GM23338 (cell line): ENCODE data around the gene CCAR1.
"Not testable (repeated sequence)": the region's sequence is repeated elsewhere in the genome, so short reads cannot be mapped to it uniquely, and the experiment has no call there.

ENCODE experiments used
- CREB1 ChIP-seq: fragments of 250-450 bp; sonication (Bioruptor Pico); IDR thresholded peaks from 2 replicates; pipeline ENCODE4 v1.5.0; 2020; ENCODE audit warnings: low read depth, mild to moderate bottlenecking, moderate library complexity
- EZH2 ChIP-seq: fragments of 200-600 bp; sonication (generic); IDR thresholded peaks from one replicate; pipeline ENCODE4 v1.8.0; 2017; ENCODE audit warnings: antibody characterized with exemption, mild to moderate bottlenecking, low read depth; ENCODE audit not compliant: unreplicated experiment
- POLR2AphosphoS5 ChIP-seq: IDR thresholded peaks from 2 replicates; pipeline ENCODE4 v1.6.1; 2016; ENCODE audit warnings: antibody characterized with exemption, low read depth
- TF ChIP-seq, protein P1 (sequence below), 2 experiments: fragments of 200-600 bp in 1 of 2; sonication (generic) in 1 of 2; conservative IDR thresholded peaks; 2 replicates each; pipeline versions ENCODE4 v1.5.1 to v1.6.1; 2016 to 2017; ENCODE audit warnings: antibody characterized with exemption in 2 of 2, low read depth in 2 of 2, mild to moderate bottlenecking in 2 of 2, moderate library complexity in 1 of 2
- TF ChIP-seq, protein P2 (sequence below): IDR thresholded peaks from one replicate; pipeline ENCODE4 v1.6.1; 2018; ENCODE audit warnings: antibody characterized with exemption; ENCODE audit not compliant: unreplicated experiment

DNA sequence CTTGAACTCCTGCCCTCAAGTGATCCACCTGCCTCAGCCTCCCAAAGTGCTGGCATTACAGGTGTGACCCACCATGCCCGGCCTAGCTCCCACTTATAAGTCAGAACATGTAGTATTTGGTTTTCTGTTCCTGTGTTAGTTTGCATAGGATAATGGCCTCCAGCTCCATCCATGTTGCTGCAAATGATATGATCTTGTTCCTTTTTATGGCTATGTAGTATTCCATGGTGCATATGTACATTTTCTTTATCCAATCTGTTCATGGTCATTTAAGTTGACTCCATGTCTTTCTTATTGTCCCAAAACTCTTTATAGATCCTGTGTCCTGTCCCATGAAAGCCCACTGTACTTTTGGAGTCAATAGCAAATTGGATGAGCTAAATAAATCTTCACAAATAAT, 99.3 kb downstream of the CCAR1 start:
- TF ChIP-seq, protein P1, sequence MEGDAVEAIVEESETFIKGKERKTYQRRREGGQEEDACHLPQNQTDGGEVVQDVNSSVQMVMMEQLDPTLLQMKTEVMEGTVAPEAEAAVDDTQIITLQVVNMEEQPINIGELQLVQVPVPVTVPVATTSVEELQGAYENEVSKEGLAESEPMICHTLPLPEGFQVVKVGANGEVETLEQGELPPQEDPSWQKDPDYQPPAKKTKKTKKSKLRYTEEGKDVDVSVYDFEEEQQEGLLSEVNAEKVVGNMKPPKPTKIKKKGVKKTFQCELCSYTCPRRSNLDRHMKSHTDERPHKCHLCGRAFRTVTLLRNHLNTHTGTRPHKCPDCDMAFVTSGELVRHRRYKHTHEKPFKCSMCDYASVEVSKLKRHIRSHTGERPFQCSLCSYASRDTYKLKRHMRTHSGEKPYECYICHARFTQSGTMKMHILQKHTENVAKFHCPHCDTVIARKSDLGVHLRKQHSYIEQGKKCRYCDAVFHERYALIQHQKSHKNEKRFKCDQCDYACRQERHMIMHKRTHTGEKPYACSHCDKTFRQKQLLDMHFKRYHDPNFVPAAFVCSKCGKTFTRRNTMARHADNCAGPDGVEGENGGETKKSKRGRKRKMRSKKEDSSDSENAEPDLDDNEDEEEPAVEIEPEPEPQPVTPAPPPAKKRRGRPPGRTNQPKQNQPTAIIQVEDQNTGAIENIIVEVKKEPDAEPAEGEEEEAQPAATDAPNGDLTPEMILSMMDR (conservative IDR thresholded peaks at IDR 0.05; ENCODE audit: low read depth in 2 of 2) = not testable (repeated sequence)
- not testable (repeated sequence) for TF ChIP-seq CREB1, EZH2, POLR2AphosphoS5
- TF ChIP-seq, protein P2, sequence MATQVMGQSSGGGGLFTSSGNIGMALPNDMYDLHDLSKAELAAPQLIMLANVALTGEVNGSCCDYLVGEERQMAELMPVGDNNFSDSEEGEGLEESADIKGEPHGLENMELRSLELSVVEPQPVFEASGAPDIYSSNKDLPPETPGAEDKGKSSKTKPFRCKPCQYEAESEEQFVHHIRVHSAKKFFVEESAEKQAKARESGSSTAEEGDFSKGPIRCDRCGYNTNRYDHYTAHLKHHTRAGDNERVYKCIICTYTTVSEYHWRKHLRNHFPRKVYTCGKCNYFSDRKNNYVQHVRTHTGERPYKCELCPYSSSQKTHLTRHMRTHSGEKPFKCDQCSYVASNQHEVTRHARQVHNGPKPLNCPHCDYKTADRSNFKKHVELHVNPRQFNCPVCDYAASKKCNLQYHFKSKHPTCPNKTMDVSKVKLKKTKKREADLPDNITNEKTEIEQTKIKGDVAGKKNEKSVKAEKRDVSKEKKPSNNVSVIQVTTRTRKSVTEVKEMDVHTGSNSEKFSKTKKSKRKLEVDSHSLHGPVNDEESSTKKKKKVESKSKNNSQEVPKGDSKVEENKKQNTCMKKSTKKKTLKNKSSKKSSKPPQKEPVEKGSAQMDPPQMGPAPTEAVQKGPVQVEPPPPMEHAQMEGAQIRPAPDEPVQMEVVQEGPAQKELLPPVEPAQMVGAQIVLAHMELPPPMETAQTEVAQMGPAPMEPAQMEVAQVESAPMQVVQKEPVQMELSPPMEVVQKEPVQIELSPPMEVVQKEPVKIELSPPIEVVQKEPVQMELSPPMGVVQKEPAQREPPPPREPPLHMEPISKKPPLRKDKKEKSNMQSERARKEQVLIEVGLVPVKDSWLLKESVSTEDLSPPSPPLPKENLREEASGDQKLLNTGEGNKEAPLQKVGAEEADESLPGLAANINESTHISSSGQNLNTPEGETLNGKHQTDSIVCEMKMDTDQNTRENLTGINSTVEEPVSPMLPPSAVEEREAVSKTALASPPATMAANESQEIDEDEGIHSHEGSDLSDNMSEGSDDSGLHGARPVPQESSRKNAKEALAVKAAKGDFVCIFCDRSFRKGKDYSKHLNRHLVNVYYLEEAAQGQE = not testable (repeated sequence)
